GM12878 (cell line): ENCODE results near the gene PLEKHO1. TPM values are rescaled to one million over a fixed set of nuclear protein-coding genes. Genes with fewer than 3 reads are reported as not detected.

Experiments
- BCL11A ChIP-seq: IDR thresholded peaks from 2 replicates; pipeline ENCODE4 v1.6.1; 2011; ENCODE audit warnings: low read depth, low read length
- MXI1 ChIP-seq: fragments of 150-350 bp; IDR thresholded peaks from 2 replicates; pipeline ENCODE4 v1.6.1; 2011; ENCODE audit warnings: low read depth, mild to moderate bottlenecking, inconsistent platforms, low read length, improper control_type of control experiment
- NRF1 ChIP-seq: conservative IDR thresholded peaks from 2 replicates; pipeline ENCODE4 v1.6.1; 2011; ENCODE audit warnings: mild to moderate bottlenecking, low read depth, low read length, improper control_type of control experiment
- RUNX3 ChIP-seq: IDR thresholded peaks from 2 replicates; pipeline ENCODE4 v1.6.1; 2012; ENCODE audit warnings: low read length, inconsistent platforms
- STAT1 ChIP-seq: fragments of 450-650 bp; conservative IDR thresholded peaks from 2 replicates; pipeline ENCODE4 v1.6.1; 2014; ENCODE audit warnings: antibody characterized with exemption, mild to moderate bottlenecking
- TAF1 ChIP-seq: IDR thresholded peaks from 2 replicates; pipeline ENCODE4 v1.6.1; 2011; ENCODE audit warnings: mild to moderate bottlenecking, low read depth, low read length, borderline replicate concordance
- polyA plus RNA-seq, 11 experiments: library from polyadenylated mRNA; depleted of rRNA in 4 of 11; unstranded in 6 of 11; stranded (reverse) in 5 of 11; fragments of >200 nt; fragmentation: Nextera tagmentation in 4 of 11; fragmentation: Illumina TruSeq in 1 of 11; extraction: Ambion mirVana in 4 of 11; extraction: Trizol in 1 of 11; gene quantifications; 1 replicate in 1 of 11; 2 replicates in 10 of 11; pipeline versions ENCODE4 v1.2.1 to v1.2.3, GENCODE V29; 2011 to 2016; ENCODE audit warnings: inconsistent platforms in 2 of 11, missing spikeins in 2 of 11, low read depth in 1 of 11
- total RNA-seq, 4 experiments: library from RNA; depleted of rRNA in 3 of 4; stranded (reverse); fragments of >200 nt in 3 of 4; fragmentation: Illumina TruSeq in 1 of 4; extraction: Trizol in 1 of 4; gene quantifications; 2 replicates each; pipeline versions ENCODE4 v1.2.1 to v1.2.3, GENCODE V29; 2013 to 2021
- TF ChIP-seq, protein P1 (sequence below): IDR thresholded peaks from 2 replicates; pipeline ENCODE4 v1.6.1; 2012; ENCODE audit warnings: improper control_type of control experiment, low read depth, low read length; ENCODE audit not compliant: insufficient replicate concordance
- TF ChIP-seq, protein P2 (sequence below): IDR thresholded peaks from 2 replicates; pipeline ENCODE4 v1.6.1; 2012; ENCODE audit warnings: mild to moderate bottlenecking, low read depth, low read length

PLEKHO1 gene
- total and polyA plus RNA-seq, 10 of the 15 experiments (the other 5 are each of a cell fraction or from before 2014, with no cell fraction given), result 5.3 to 184 (median 88.8) TPM

DNA sequence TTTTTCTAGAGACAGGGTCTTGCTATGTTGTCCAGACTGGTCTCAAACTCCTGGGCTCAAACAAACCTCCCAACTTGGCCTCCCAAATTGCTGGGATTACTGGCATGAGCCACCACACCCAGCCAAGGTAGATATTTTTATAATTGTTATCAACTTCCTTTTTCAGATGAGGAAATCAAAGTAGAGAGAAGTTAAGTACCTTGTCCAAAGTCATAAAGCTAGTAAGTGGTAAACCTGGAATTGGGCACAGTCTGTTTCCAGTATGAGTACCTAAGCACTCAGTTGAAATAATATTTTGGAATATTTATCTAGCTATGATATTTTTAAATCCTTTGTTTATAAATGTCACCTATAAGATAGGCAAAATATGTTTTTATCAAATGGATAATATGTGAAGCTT, 22.3 kb upstream of the PLEKHO1 start (continued):
- TF ChIP-seq, protein P1, sequence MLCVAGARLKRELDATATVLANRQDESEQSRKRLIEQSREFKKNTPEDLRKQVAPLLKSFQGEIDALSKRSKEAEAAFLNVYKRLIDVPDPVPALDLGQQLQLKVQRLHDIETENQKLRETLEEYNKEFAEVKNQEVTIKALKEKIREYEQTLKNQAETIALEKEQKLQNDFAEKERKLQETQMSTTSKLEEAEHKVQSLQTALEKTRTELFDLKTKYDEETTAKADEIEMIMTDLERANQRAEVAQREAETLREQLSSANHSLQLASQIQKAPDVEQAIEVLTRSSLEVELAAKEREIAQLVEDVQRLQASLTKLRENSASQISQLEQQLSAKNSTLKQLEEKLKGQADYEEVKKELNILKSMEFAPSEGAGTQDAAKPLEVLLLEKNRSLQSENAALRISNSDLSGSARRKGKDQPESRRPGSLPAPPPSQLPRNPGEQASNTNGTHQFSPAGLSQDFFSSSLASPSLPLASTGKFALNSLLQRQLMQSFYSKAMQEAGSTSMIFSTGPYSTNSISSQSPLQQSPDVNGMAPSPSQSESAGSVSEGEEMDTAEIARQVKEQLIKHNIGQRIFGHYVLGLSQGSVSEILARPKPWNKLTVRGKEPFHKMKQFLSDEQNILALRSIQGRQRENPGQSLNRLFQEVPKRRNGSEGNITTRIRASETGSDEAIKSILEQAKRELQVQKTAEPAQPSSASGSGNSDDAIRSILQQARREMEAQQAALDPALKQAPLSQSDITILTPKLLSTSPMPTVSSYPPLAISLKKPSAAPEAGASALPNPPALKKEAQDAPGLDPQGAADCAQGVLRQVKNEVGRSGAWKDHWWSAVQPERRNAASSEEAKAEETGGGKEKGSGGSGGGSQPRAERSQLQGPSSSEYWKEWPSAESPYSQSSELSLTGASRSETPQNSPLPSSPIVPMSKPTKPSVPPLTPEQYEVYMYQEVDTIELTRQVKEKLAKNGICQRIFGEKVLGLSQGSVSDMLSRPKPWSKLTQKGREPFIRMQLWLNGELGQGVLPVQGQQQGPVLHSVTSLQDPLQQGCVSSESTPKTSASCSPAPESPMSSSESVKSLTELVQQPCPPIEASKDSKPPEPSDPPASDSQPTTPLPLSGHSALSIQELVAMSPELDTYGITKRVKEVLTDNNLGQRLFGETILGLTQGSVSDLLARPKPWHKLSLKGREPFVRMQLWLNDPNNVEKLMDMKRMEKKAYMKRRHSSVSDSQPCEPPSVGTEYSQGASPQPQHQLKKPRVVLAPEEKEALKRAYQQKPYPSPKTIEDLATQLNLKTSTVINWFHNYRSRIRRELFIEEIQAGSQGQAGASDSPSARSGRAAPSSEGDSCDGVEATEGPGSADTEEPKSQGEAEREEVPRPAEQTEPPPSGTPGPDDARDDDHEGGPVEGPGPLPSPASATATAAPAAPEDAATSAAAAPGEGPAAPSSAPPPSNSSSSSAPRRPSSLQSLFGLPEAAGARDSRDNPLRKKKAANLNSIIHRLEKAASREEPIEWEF, result no peak
- TF ChIP-seq RUNX3 (no peak), STAT1 (no peak), NRF1 (no peak), BCL11A (no peak), TAF1 (no peak), MXI1 (no peak)
- TF ChIP-seq, protein P2, sequence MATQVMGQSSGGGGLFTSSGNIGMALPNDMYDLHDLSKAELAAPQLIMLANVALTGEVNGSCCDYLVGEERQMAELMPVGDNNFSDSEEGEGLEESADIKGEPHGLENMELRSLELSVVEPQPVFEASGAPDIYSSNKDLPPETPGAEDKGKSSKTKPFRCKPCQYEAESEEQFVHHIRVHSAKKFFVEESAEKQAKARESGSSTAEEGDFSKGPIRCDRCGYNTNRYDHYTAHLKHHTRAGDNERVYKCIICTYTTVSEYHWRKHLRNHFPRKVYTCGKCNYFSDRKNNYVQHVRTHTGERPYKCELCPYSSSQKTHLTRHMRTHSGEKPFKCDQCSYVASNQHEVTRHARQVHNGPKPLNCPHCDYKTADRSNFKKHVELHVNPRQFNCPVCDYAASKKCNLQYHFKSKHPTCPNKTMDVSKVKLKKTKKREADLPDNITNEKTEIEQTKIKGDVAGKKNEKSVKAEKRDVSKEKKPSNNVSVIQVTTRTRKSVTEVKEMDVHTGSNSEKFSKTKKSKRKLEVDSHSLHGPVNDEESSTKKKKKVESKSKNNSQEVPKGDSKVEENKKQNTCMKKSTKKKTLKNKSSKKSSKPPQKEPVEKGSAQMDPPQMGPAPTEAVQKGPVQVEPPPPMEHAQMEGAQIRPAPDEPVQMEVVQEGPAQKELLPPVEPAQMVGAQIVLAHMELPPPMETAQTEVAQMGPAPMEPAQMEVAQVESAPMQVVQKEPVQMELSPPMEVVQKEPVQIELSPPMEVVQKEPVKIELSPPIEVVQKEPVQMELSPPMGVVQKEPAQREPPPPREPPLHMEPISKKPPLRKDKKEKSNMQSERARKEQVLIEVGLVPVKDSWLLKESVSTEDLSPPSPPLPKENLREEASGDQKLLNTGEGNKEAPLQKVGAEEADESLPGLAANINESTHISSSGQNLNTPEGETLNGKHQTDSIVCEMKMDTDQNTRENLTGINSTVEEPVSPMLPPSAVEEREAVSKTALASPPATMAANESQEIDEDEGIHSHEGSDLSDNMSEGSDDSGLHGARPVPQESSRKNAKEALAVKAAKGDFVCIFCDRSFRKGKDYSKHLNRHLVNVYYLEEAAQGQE, result no peak
- TF ChIP-seq, all 136 proteins: peak for 0
